ENCODE measurements around the gene KLHDC10. TPM values are rescaled to one million over a fixed set of nuclear protein-coding genes. Genes with fewer than 3 reads are reported as not detected.
"Not testable (repeated sequence)": the region's sequence is repeated elsewhere in the genome, so short reads cannot be mapped to it uniquely, and the experiment has no call there.

Gene KLHDC10
- total RNA-seq, 4 donors from 2014 or later, result 20.0 to 25.9 (median 23.8) TPM

- no peak for TF ChIP-seq CTCF (IDR thresholded peaks at IDR 0.05)
- ATAC-seq (ENCODE audit: low FRiP score) (no peak), DNase-seq (ENCODE audit: low spot score) (no peak)
Measured at GRCh38 chr7:130084037-130084875, 13.9 kb downstream of the KLHDC10 start.

- DNase-seq (ENCODE audit: low spot score); ATAC-seq (ENCODE audit: low FRiP score): not testable (repeated sequence)
Measured at GRCh38 chr7:130085235-130085634, 14.9 kb downstream of the KLHDC10 start.

- TF ChIP-seq CTCF (IDR thresholded peaks at IDR 0.05), result no peak
- ATAC-seq (ENCODE audit: low FRiP score) (no peak), DNase-seq (ENCODE audit: low spot score) (no peak)
Measured at GRCh38 chr7:130086938-130087337, 16.6 kb downstream of the KLHDC10 start.

GRCh38 chr7:130087364-130087763 is 17.0 kb downstream of the KLHDC10 start:
- no peak for ATAC-seq (ENCODE audit: low FRiP score)
- no peak for TF ChIP-seq CTCF (IDR thresholded peaks at IDR 0.05)
- DNase-seq (ENCODE audit: low spot score), result no peak

- ATAC-seq (ENCODE audit: low FRiP score) (no peak), DNase-seq (ENCODE audit: low spot score) (no peak)
- no peak for TF ChIP-seq CTCF (IDR thresholded peaks at IDR 0.05)
Measured at GRCh38 chr7:130090745-130091532, 20.6 kb downstream of the KLHDC10 start.

GRCh38 chr7:130091999-130092398 is 21.7 kb downstream of the KLHDC10 start:
- no peak for DNase-seq (ENCODE audit: low spot score)
- no peak for TF ChIP-seq CTCF (IDR thresholded peaks at IDR 0.05)

GRCh38 chr7:130092598-130092997 is 22.3 kb downstream of the KLHDC10 start:
- ATAC-seq (ENCODE audit: low FRiP score) (no peak), DNase-seq (ENCODE audit: low spot score) (no peak)
- TF ChIP-seq CTCF (IDR thresholded peaks at IDR 0.05), result no peak

More at GRCh38 chr7:130091999-130092398, 21.7 kb downstream of the KLHDC10 start:
- ATAC-seq (ENCODE audit: low FRiP score), result no peak
